ENCODE results near the gene RAPGEF3.
A peak's percentile ranks its signal among the peaks of the same experiment; 100 is the strongest.

The RAPGEF3 gene

GRCh38 chr12:47711448-47711847 is 47.2 kb downstream of the RAPGEF3 start:
- DNase-seq (ENCODE audit: low read depth), result no peak
- H3K4me3 ChIP-seq (ENCODE audit: low read depth, low read length), result no peak overlapping the region

- H3K4me3 ChIP-seq (ENCODE audit: low read depth, low read length), result no peak overlapping the region
- DNase-seq (ENCODE audit: low read depth), result no peak
Observed at GRCh38 chr12:47710278-47710677, 48.4 kb downstream of the RAPGEF3 start.

DNA sequence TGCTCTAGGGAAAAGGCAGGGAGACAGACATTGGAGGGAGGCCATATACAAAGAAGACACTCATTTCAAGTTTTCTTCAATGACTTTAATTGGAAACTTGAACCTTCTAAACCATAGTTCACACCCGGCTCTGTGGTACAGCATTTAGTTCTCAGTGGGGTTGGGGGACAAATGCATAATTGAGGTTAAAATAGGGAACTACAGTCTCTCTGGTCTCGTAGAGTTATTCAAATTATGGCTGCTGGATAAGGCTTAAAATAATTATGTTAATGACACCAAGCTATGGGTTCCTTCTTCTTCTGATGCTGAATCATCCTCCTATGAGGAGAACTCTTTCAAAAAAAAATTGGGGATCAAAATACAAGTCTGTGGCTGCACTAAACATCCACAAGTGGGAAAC is 49.0 kb downstream of the RAPGEF3 start:
- no peak for DNase-seq (ENCODE audit: low read depth)

DNA sequence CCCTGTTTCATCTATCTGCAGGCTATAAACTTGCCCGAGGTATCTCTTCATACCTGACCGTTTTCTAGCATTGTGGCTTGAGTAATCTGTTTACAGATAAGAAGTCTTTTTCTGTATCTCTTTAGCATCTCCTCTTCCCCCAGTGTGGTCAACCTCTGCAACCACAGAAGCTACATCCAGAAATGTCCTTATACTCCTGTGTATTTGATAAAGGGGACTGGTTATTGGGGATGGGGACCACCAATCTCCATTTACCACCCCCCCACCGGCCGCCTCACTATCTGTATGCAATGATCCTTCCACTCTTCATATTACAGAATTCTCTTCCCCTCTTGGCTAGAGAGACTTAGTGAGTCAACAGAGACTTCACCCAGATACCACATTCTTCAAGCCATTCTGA is 49.4 kb downstream of the RAPGEF3 start:
- H3K4me3 ChIP-seq (ENCODE audit: low read depth, low read length), result no peak overlapping the region
- no peak for DNase-seq (ENCODE audit: low read depth)

More for the DNA sequence above, 49.0 kb downstream of the RAPGEF3 start:
- H3K4me3 ChIP-seq (ENCODE audit: low read depth, low read length), result no peak overlapping the region

- no peak for DNase-seq (ENCODE audit: low read depth)
- no peak overlapping the region for H3K4me3 ChIP-seq (ENCODE audit: low read depth, low read length)
Observed at GRCh38 chr12:47707905-47708543, 50.7 kb downstream of the RAPGEF3 start.

GRCh38 chr12:47707355-47707754 is 51.3 kb downstream of the RAPGEF3 start:
- no peak for DNase-seq (ENCODE audit: low read depth)
- H3K4me3 ChIP-seq (ENCODE audit: low read depth, low read length), result no peak overlapping the region

- H3K4me3 ChIP-seq (ENCODE audit: low read depth, low read length), result peak within 1 kb of the TSS; percentile 71
- peak; percentile 73 for DNase-seq (ENCODE audit: low read depth)
Observed at GRCh38 chr12:47705566-47706425, 52.9 kb downstream of the RAPGEF3 start, which contains the start of gene RPAP3. Gene RPAP3 (minus strand): TSS chr12:47706030. CDS start chr12:47702840, 3,190 bp downstream.

- H3K4me3 ChIP-seq (ENCODE audit: low read depth, low read length), result peak overlapping the region; percentile 71
- DNase-seq (ENCODE audit: low read depth), result no peak
Observed at GRCh38 chr12:47705229-47705565, 53.5 kb downstream of the RAPGEF3 start.

DNA sequence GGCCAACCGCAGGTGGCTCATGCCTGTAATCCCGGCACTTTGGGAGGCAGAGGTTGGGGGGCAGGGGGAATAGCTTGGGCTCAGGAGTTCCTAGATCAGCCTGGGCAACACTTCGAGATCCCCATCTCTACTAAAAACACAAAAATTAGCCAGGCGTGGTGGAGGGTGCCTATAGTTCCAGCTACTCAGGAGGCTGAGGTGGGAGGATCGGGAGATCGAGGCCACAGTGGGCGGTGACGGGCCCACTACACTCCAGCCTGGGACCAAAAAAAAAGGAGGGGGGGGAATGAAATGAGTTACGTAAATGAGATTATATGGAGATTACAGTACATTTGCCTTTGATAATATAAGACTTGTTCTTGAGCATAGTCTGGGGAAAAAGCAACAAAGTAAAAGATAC is 54.0 kb downstream of the RAPGEF3 start:
- no peak for DNase-seq (ENCODE audit: low read depth)
- peak overlapping the region; percentile 71 for H3K4me3 ChIP-seq (ENCODE audit: low read depth, low read length)

DNA sequence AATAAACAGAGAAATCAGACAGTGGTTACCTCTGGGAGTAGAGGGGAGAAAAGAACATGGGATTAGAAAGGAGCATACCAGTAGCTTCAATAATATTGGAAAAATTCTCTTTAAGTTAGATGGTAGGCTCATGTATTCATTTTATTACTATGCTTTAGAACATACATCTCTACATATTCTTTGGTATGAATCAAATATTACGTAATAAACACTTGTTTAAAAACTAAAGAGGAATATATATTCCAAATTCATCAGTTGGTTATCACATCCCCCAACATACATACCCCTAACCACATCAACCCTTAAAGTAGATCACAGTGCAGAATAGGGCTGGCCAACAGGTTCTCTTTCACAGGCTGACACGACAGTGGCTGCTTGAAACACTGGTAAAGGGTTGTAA is 58.4 kb downstream of the RAPGEF3 start:
- no peak overlapping the region for H3K4me3 ChIP-seq (ENCODE audit: low read depth, low read length)

GRCh38 chr12:47698631-47699030 is 60.0 kb downstream of the RAPGEF3 start:
- no peak for DNase-seq (ENCODE audit: low read depth)
- H3K4me3 ChIP-seq (ENCODE audit: low read depth, low read length), result no peak overlapping the region

More for the DNA sequence above, 58.4 kb downstream of the RAPGEF3 start:
- DNase-seq (ENCODE audit: low read depth), result no peak

DNA sequence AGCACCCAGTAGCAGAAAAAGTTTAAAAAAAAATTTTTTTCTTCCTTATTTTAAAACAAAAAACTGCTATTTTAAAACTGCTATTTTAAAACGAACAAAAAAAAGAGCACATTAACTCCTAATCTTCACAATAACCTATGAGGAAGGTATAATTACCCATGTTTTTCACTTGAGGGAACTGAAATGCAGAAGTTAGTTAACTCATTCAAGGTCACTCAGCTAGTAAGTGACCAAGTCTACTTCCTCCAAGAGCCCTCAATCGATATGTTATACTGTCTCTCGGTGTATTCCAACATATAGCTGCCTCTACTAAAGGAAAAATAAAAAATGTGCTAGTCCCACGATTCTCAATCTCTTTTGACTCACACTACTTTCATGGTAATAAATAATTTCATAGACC is 60.6 kb downstream of the RAPGEF3 start:
- no peak for DNase-seq (ENCODE audit: low read depth)
- no peak overlapping the region for H3K4me3 ChIP-seq (ENCODE audit: low read depth, low read length)

DNA sequence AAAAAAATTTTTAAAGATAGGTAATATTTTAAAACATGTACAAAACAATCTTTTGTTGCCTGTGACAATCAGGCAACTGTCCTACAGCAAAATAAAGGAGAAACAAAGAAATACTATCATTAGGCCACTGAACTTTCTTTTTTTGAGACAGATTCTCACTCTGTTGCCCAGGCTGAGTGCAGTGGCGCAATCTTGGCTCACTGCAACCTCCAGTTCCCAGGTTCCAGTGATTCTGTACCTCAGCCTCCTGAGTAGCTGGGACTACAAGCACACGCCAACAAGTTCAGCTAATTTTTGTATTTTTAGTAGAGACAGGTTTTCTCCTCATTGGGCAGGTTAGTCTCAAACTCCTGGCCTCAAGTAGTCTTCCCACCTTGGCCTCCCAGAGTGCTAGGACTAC is 69.5 kb downstream of the RAPGEF3 start:
- DNase-seq (ENCODE audit: low read depth), result no peak
- H3K4me3 ChIP-seq (ENCODE audit: low read depth, low read length), result no peak overlapping the region

GRCh38 chr12:47687636-47688035 is 71.0 kb downstream of the RAPGEF3 start:
- no peak overlapping the region for H3K4me3 ChIP-seq (ENCODE audit: low read depth, low read length)
- DNase-seq (ENCODE audit: low read depth), result no peak

GRCh38 chr12:47686645-47687240 is 71.9 kb downstream of the RAPGEF3 start:
- no peak overlapping the region for H3K4me3 ChIP-seq (ENCODE audit: low read depth, low read length)
- no peak for DNase-seq (ENCODE audit: low read depth)
